HG03571 (cell line): ENCODE results near the gene ATXN2L.
"Not testable (repeated sequence)": the region's sequence is repeated elsewhere in the genome, so short reads cannot be mapped to it uniquely, and the experiment has no call there.

Experiments
- ATAC-seq: cut with Tn5 transposase; IDR thresholded peaks from one replicate; pipeline ENCODE4 v1.9.1; 2021; ENCODE audit not compliant: unreplicated experiment

The ATXN2L gene

GRCh38 chr16:28822520-28823290, at the start of gene ATXN2L:
ATXN2L (plus strand) TSS chr16:28822999; CDS start chr16:28823260, 261 bp downstream.
- ATAC-seq: peak; percentile 54

GRCh38 chr16:28781697-28782096, 41.1 kb upstream of the ATXN2L start:
- ATAC-seq: not testable (repeated sequence)

GRCh38 chr16:28782357-28782756, 40.4 kb upstream of the ATXN2L start:
- not testable (repeated sequence) for ATAC-seq

- ATAC-seq: not testable (repeated sequence)
Measured at GRCh38 chr16:28802235-28803019, 20.4 kb upstream of the ATXN2L start.

GRCh38 chr16:28807445-28808120, 15.2 kb upstream of the ATXN2L start:
- ATAC-seq: not testable (repeated sequence)

- no peak for ATAC-seq
Measured at GRCh38 chr16:28820016-28820415, 2.8 kb upstream of the ATXN2L start.

GRCh38 chr16:28820546-28820945, 2.3 kb upstream of the ATXN2L start:
- ATAC-seq: not testable (repeated sequence)

GRCh38 chr16:28821874-28822519, 802 bp upstream of the ATXN2L start:
- no peak for ATAC-seq

GRCh38 chr16:28823291-28823872, 583 bp downstream of the ATXN2L start:
- no peak for ATAC-seq

GRCh38 chr16:28823873-28824716, 1.3 kb downstream of the ATXN2L start:
- ATAC-seq: peak; percentile 54

GRCh38 chr16:28824717-28824973, 1.8 kb downstream of the ATXN2L start:
- ATAC-seq: no peak

GRCh38 chr16:28826141-28826540, 3.3 kb downstream of the ATXN2L start:
- ATAC-seq: no peak

GRCh38 chr16:28829747-28830146, 6.9 kb downstream of the ATXN2L start:
- no peak for ATAC-seq

- ATAC-seq: no peak
Measured at GRCh38 chr16:28830531-28830930, 7.7 kb downstream of the ATXN2L start.

GRCh38 chr16:28834349-28834748, 11.6 kb downstream of the ATXN2L start:
- ATAC-seq: no peak

GRCh38 chr16:28834873-28835863, 12.4 kb downstream of the ATXN2L start:
- no peak for ATAC-seq

GRCh38 chr16:28835864-28836760, 13.3 kb downstream of the ATXN2L start:
- no peak for ATAC-seq

GRCh38 chr16:28836761-28837064, 13.9 kb downstream of the ATXN2L start:
- ATAC-seq: no peak
